Right lobe of liver (tissue), 6 donors: ENCODE data around the gene MTCH1. TPM values are rescaled to one million over a fixed set of nuclear protein-coding genes. Genes with fewer than 3 reads are reported as not detected.

Experiments
- ATAC-seq, 4 donors: fragments of 200-7000 bp; cut with Tn5 transposase; one replicate each; pipeline ENCODE4 v1.9.1; 2020; ENCODE audit warnings: mild to moderate bottlenecking in 4 of 4, moderate library complexity in 4 of 4
- DNase-seq, 3 donors: peaks; one replicate each; pipeline ENCODE4 v3.0.0-alpha.2; 2020
- H3K27ac ChIP-seq, 3 donors: fragments of 200-600 bp; one replicate each; pipeline ENCODE4 v1.8.0; 2022
- H3K27me3 ChIP-seq, 2 donors: fragments of 200-600 bp; one replicate each; pipeline ENCODE4 v1.8.0; 2022
- H3K36me3 ChIP-seq, 4 donors: fragments of 200-600 bp; sonication (generic) in 1 of 4; one replicate each; pipeline versions ENCODE4 v1.5.1 to v1.8.0; 2017 to 2022; ENCODE audit warnings: control low read depth in 1 of 4
- H3K4me1 ChIP-seq, 4 donors: fragments of 200-600 bp; sonication (generic) in 1 of 4; one replicate each; pipeline versions ENCODE4 v1.5.1 to v1.8.0; 2017 to 2022; ENCODE audit warnings: control low read depth in 1 of 4
- H3K4me3 ChIP-seq, 3 donors: fragments of 200-600 bp; one replicate each; pipeline ENCODE4 v1.8.0; 2022
- H3K9me3 ChIP-seq, 4 donors: fragments of 200-600 bp; sonication (generic) in 1 of 4; one replicate each; pipeline versions ENCODE4 v1.5.1 to v1.8.0; 2017 to 2022; ENCODE audit warnings: control low read depth in 1 of 4
- POLR2A ChIP-seq: fragments of 450-650 bp; IDR thresholded peaks from one replicate; pipeline ENCODE4 v1.6.1; 2017; ENCODE audit warnings: antibody characterized with exemption, mild to moderate bottlenecking
- WGBS: methylation state at CpG from one replicate; pipeline ENCODE4 v1.1.6; 2018; ENCODE audit warnings: low coverage, low lambda C conversion rate; ENCODE audit not compliant: insufficient coverage; ENCODE audit errors: missing lambda C conversion rate; 5-methylcytosine and 5-hydroxymethylcytosine counted together
- intact Hi-C, 2 donors: fragments of 100-400 bp; cut with DNase I; formaldehyde crosslinking; loops; one replicate each; pipeline versions ENCODE4 v1.11.2 to v1.14.1; 2022
- long read RNA-seq: library from polyadenylated mRNA; unstranded; transcript quantifications from one replicate; pipeline ENCODE4 v2.0.0, GENCODE V29; 2019
- total RNA-seq, 6 experiments: library from RNA; depleted of rRNA in 2 of 6; stranded (reverse); fragments of >200 nt in 2 of 6; fragmentation: NEBNext Ultra II Directional in 3 of 6; extraction: Animal tissue kit (Norgen Biotek cat#: 25700) in 3 of 6; gene quantifications; one replicate each; pipeline versions ENCODE4 v1.1.0 to v1.2.4, GENCODE V29; 2016 to 2023
- TF ChIP-seq, protein P1 (sequence below), 4 donors: fragments of 200-600 bp in 3 of 4; fragments of 450-650 bp in 1 of 4; IDR thresholded peaks; one replicate each; pipeline versions ENCODE4 v1.5.1 to v1.8.0; 2016 to 2022; ENCODE audit warnings: antibody characterized with exemption in 4 of 4, mild to moderate bottlenecking in 2 of 4
- donor health status: DM: no; HTN: yes; CAD: no.
- donor health status: DM: no; HTN: no; CAD: no.
- donor health status: DM: no; HTN: no; CAD: no.
- donor health status: DM: no; HTN: yes; CAD: no.
- donor health status: DM: no; HTN: yes; CAD: no.

The MTCH1 gene, protein sequence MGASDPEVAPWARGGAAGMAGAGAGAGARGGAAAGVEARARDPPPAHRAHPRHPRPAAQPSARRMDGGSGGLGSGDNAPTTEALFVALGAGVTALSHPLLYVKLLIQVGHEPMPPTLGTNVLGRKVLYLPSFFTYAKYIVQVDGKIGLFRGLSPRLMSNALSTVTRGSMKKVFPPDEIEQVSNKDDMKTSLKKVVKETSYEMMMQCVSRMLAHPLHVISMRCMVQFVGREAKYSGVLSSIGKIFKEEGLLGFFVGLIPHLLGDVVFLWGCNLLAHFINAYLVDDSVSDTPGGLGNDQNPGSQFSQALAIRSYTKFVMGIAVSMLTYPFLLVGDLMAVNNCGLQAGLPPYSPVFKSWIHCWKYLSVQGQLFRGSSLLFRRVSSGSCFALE
- 10 to 100 TPM; 56.3 to 73.7 (median 63.3) TPM for total RNA-seq
- long read RNA-seq, transcript MTCH1-201 (12 exons, 2,006 nt), result major isoform, 7 of 11 reads
- long read RNA-seq, partial matches to known transcripts, result 2 of 11 reads
- long read RNA-seq, other reads (novel, unspliced or antisense), result 1 of 11 reads

DNA sequence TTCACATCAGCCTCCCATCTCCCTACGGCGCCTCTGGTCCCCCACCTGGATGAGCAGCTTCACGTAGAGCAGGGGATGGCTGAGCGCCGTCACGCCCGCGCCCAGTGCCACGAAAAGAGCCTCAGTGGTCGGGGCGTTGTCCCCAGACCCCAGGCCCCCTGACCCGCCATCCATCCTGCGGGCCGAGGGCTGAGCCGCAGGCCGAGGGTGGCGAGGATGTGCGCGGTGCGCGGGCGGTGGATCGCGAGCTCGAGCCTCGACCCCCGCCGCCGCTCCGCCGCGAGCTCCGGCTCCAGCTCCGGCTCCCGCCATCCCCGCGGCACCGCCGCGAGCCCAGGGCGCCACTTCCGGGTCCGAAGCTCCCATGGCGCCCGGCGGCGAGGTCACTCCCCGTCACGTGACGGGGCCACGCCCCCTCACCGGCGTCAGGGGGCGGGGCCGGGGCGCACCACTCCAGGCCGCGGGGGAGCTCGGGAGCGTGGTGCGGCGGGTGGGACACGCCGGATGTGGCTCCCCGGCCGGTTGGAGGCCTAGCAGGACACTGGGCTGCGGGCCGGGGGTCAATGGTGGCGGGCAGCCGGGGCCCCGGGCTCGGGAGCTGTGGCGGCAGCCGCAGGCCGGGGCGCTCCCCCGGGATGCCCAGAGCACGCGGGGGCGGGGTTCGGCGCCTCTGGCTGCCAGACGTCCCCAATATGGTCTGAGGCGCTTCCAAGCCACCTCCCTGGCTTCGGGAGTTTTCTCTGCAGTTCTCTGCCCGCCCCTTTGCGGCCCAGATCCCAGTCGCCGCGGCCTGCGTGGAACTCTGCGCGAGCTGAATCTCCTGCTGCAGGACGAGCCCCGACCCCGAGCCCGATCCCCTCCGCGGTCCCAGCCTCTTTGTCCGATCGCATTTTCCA is at the start of gene MTCH1:
MTCH1 (minus strand) TSS at position 389 of the 896 bp plus-strand sequence; CDS start at position 366, 23 bp downstream.
- TF ChIP-seq POLR2A, result peak; percentile 97
- TF ChIP-seq, protein P1, sequence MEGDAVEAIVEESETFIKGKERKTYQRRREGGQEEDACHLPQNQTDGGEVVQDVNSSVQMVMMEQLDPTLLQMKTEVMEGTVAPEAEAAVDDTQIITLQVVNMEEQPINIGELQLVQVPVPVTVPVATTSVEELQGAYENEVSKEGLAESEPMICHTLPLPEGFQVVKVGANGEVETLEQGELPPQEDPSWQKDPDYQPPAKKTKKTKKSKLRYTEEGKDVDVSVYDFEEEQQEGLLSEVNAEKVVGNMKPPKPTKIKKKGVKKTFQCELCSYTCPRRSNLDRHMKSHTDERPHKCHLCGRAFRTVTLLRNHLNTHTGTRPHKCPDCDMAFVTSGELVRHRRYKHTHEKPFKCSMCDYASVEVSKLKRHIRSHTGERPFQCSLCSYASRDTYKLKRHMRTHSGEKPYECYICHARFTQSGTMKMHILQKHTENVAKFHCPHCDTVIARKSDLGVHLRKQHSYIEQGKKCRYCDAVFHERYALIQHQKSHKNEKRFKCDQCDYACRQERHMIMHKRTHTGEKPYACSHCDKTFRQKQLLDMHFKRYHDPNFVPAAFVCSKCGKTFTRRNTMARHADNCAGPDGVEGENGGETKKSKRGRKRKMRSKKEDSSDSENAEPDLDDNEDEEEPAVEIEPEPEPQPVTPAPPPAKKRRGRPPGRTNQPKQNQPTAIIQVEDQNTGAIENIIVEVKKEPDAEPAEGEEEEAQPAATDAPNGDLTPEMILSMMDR (IDR thresholded peaks at IDR 0.05), result no peak
- ATAC-seq, result peak; percentile 90 to 97 (median 95)
- intact Hi-C loops, result no loop called here
- no peaks in the 10 kb centered on the region for H3K27me3 ChIP-seq
- peak within 1 kb of the TSS; percentile 98 to 100 (median 100) for H3K4me3 ChIP-seq
- H3K9me3 ChIP-seq, result no peaks in the 10 kb centered on the region
- no peaks in the 10 kb centered on the region for H3K36me3 ChIP-seq
- DNase-seq, result peak; percentile 91 to 93 (median 93)
- WGBS, result 0% methylated on average over 16 of the region's 101 CpGs
- H3K27ac ChIP-seq, result peak within 1 kb of the TSS; percentile 98 to 100 (median 99)
- peaks cover 0 to 16% (median 5%) of the 10 kb centered on the region in 4 donors for H3K4me1 ChIP-seq

DNA sequence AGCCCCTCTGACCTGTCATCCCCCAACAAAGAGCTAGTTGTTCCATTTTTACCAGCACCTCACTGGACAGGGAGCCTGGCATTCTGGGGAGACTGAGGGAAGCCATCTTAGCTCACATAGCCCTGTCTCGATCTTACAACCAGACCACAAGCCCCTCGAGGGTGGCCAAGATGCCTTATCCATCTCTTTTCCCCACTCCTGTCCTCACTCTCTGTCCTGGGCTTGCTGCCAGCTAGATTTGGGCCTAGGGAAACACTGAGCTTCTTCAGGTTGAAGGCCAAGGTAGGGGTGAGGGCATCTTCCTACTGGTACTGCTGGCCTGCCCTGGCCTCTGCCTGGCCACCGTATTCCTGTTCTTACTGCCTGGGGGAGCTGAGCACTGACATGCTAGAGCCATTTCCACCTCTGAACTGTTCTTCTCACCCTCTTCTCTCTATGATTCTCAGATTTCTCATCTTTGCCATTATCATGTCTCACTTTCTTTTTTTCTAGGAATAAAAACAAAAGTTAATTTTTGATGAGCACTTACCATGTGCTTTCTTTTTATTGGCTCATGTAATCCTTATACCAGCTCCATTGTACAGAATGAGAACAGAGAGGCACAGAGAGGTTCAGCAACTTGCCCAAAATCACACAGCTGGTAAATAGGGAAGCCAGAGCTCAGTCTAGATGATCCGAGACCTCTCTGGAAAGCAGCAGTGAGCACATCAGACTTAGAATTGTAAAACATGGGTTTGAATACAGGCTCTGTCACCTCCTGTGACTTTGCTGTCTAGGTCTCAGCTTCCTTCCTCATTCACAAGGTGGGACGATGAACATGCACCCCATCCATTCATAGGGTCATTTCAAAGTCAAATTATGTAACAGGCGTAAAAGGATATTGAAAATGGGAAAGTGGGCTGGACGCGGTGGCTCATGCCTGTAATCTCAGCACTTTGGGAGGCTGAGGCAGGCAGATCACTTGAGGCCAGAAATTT is 48.1 kb upstream of the MTCH1 start:
- ATAC-seq, result no peak
- H3K36me3 ChIP-seq, result no peaks in the 10 kb centered on the region
- no peaks in the 10 kb centered on the region for H3K9me3 ChIP-seq
- H3K4me3 ChIP-seq, result no peak overlapping the region
- no peak for TF ChIP-seq POLR2A
- TF ChIP-seq, protein P1 (IDR thresholded peaks at IDR 0.05), result no peak
- no peak overlapping the region for H3K27ac ChIP-seq
- peaks cover 0 to 10% (median 3%) of the 10 kb centered on the region in 4 donors for H3K4me1 ChIP-seq
- no peaks in the 10 kb centered on the region for H3K27me3 ChIP-seq
- no peak for DNase-seq
- WGBS, result 61% methylated on average over 5 of the region's 8 CpGs
- intact Hi-C loops, result no loop called here

DNA sequence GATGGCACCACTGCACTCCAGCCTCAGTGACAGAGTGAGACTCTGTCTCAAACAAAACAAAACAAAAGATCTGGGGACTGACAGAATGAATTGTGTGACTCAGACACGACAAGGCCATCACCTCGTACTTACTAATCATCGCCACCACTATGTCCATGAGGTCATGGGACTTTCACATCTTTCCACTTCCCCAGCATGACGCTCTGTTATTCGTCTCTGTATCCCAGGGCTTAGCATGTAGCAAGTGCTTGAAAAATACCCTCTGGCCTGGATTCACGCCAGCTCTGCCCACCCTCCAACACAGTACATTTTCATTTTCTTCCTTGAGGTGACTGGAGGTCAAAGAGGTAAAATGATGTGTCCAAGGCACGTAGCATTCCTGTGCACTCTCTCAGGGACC is 47.3 kb upstream of the MTCH1 start:
- 45% methylated on average over 5 of the region's 7 CpGs for WGBS
- no peaks in the 10 kb centered on the region for H3K27me3 ChIP-seq
- no peak for DNase-seq

More for the DNA sequence above, 47.3 kb upstream of the MTCH1 start:
- Histone ChIP-seq H3K36me3 (no peaks in the 10 kb centered on the region), H3K4me1 (peaks cover 0 to 5% (median 2%) of the 10 kb centered on the region in 4 donors), H3K4me3 (no peak overlapping the region), H3K27ac (no peak overlapping the region), H3K9me3 (no peaks in the 10 kb centered on the region)
- intact Hi-C loops, result no loop called here
- TF ChIP-seq POLR2A, result no peak
- TF ChIP-seq, protein P1 (IDR thresholded peaks at IDR 0.05), result no peak
- no peak for ATAC-seq
